Epithelial cell of proximal tubule (primary cell): ENCODE data around the gene PACRG. TPM values are rescaled to one million over a fixed set of nuclear protein-coding genes. Genes with fewer than 3 reads are reported as not detected.
"Not testable (repeated sequence)": the region's sequence is repeated elsewhere in the genome, so short reads cannot be mapped to it uniquely, and the experiment has no call there.

ENCODE experiments used
- DNase-seq: peaks from one replicate; pipeline ENCODE4 v3.0.0-alpha.2; 2011; ENCODE audit warnings: low read depth
- H3K4me3 ChIP-seq: 2 replicates; pipeline ENCODE4 v1.5.1; 2011; ENCODE audit warnings: low read depth, mild to moderate bottlenecking, low read length
- CTCF ChIP-seq: conservative IDR thresholded peaks from 2 replicates; pipeline ENCODE4 v1.5.1; 2012; ENCODE audit warnings: low read depth, mild to moderate bottlenecking, low read length
- total RNA-seq: library from RNA; depleted of rRNA; stranded (reverse); fragments of >200 nt; gene quantifications from 2 replicates; pipeline ENCODE4 v1.2.3, GENCODE V29; 2015

Gene PACRG
- total RNA-seq, 1 donor from 2014 or later = 0.12 TPM

GRCh38 chr6:163313981-163314380, 586.2 kb downstream of the PACRG start:
- no peak for TF ChIP-seq CTCF
- DNase-seq = no peak
- H3K4me3 ChIP-seq = no peak overlapping the region

GRCh38 chr6:163314791-163315470, 587.2 kb downstream of the PACRG start:
- TF ChIP-seq CTCF = no peak
- no peak for DNase-seq
- no peak overlapping the region for H3K4me3 ChIP-seq

- not testable (repeated sequence) for DNase-seq, H3K4me3 ChIP-seq
These were observed 589.2 kb downstream of the PACRG start for GRCh38 chr6:163316866-163317495.

GRCh38 chr6:163318071-163318786, 590.5 kb downstream of the PACRG start:
- no peak for TF ChIP-seq CTCF
- H3K4me3 ChIP-seq = no peak overlapping the region
- DNase-seq = no peak

- no peak overlapping the region for H3K4me3 ChIP-seq
- DNase-seq = no peak
- no peak for TF ChIP-seq CTCF
These were observed 592.0 kb downstream of the PACRG start for GRCh38 chr6:163319609-163320366.

- DNase-seq = no peak
- TF ChIP-seq CTCF = no peak
- H3K4me3 ChIP-seq = no peak overlapping the region
These were observed 592.6 kb downstream of the PACRG start for GRCh38 chr6:163320402-163320801.

GRCh38 chr6:163320804-163321203, 593.0 kb downstream of the PACRG start:
- no peak overlapping the region for H3K4me3 ChIP-seq
- no peak for TF ChIP-seq CTCF
- no peak for DNase-seq
